ENCODE results near the gene SLC35D3.

GRCh38 chr6:136914947-136915346 is 7.2 kb upstream of the SLC35D3 start:
- TF ChIP-seq ZBTB7A (IDR thresholded peaks at IDR 0.05; ENCODE audit: low read depth) (no peak), CEBPB (IDR thresholded peaks at IDR 0.05) (no peak), RAD21 (IDR thresholded peaks at IDR 0.05; ENCODE audit: low read depth) (no peak), TAF1 (IDR thresholded peaks at IDR 0.05; ENCODE audit: low read depth) (no peak), USF1 (IDR thresholded peaks at IDR 0.05) (no peak), NFIC (IDR thresholded peaks at IDR 0.05) (no peak), REST (IDR thresholded peaks at IDR 0.05; ENCODE audit: low read depth) (no peak), FOXM1 (IDR thresholded peaks at IDR 0.05; ENCODE audit: borderline replicate concordance, low read depth) (no peak)

Measured in Ishikawa (cell line).